Mucosa of gallbladder (tissue), 1 donor: ENCODE results near the gene OBSCN. TPM values are rescaled to one million over a fixed set of nuclear protein-coding genes. Genes with fewer than 3 reads are reported as not detected.
"Not testable (repeated sequence)": the region's sequence is repeated elsewhere in the genome, so short reads cannot be mapped to it uniquely, and the experiment has no call there.

Source experiments
- DNase-seq: peaks from one replicate; pipeline ENCODE4 v3.0.0-alpha.2; 2020; ENCODE audit warnings: low spot score
- total RNA-seq: library from RNA; stranded (reverse); gene quantifications from one replicate; pipeline ENCODE4 v1.2.1, GENCODE V29; 2021
- donor health status: DM: no; HTN: no; CAD: no.

OBSCN gene
- total RNA-seq, 1 donor from 2014 or later = 25.8 TPM

GRCh38 chr1:228184152-228184551 is 23.7 kb upstream of the OBSCN start:
- DNase-seq = no peak

- DNase-seq = no peak
Measured at GRCh38 chr1:228185641-228185965, 22.2 kb upstream of the OBSCN start.

GRCh38 chr1:228188249-228188648 is 19.6 kb upstream of the OBSCN start:
- DNase-seq = not testable (repeated sequence)

GRCh38 chr1:228190182-228190581 is 17.7 kb upstream of the OBSCN start:
- DNase-seq = no peak

GRCh38 chr1:228190778-228191177 is 17.1 kb upstream of the OBSCN start:
- no peak for DNase-seq

GRCh38 chr1:228194436-228194835 is 13.4 kb upstream of the OBSCN start:
- no peak for DNase-seq

GRCh38 chr1:228194921-228195812 is 12.7 kb upstream of the OBSCN start:
- DNase-seq = no peak

GRCh38 chr1:228197555-228198147 is 10.2 kb upstream of the OBSCN start:
- DNase-seq = no peak

- no peak for DNase-seq
Measured at GRCh38 chr1:228198977-228199590, 8.8 kb upstream of the OBSCN start.

GRCh38 chr1:228204958-228205357 is 2.9 kb upstream of the OBSCN start:
- no peak for DNase-seq

- DNase-seq = no peak
Measured at GRCh38 chr1:228205526-228206436, 2.1 kb upstream of the OBSCN start.

GRCh38 chr1:228206582-228207351 is 1.1 kb upstream of the OBSCN start:
- no peak for DNase-seq

- no peak for DNase-seq
Measured at GRCh38 chr1:228207381-228207810, 448 bp upstream of the OBSCN start.

GRCh38 chr1:228208831-228209551 is 1.1 kb downstream of the OBSCN start:
- DNase-seq = no peak

GRCh38 chr1:228209657-228210056 is 1.8 kb downstream of the OBSCN start:
- no peak for DNase-seq

- no peak for DNase-seq
Measured at GRCh38 chr1:228210076-228210651, 2.3 kb downstream of the OBSCN start.

- DNase-seq = no peak
Measured at GRCh38 chr1:228210712-228211530, 3.1 kb downstream of the OBSCN start.

GRCh38 chr1:228211531-228212414 is 3.9 kb downstream of the OBSCN start:
- no peak for DNase-seq
